ENCODE measurements around the gene ZNF358. TPM values are rescaled to one million over a fixed set of nuclear protein-coding genes. Genes with fewer than 3 reads are reported as not detected.

ZNF358 gene
- total and polyA plus RNA-seq, 2 of the 13 experiments (the other 11 are each of a cell fraction or from before 2014, with no cell fraction given), result 9.1 to 37.0 TPM

DNA sequence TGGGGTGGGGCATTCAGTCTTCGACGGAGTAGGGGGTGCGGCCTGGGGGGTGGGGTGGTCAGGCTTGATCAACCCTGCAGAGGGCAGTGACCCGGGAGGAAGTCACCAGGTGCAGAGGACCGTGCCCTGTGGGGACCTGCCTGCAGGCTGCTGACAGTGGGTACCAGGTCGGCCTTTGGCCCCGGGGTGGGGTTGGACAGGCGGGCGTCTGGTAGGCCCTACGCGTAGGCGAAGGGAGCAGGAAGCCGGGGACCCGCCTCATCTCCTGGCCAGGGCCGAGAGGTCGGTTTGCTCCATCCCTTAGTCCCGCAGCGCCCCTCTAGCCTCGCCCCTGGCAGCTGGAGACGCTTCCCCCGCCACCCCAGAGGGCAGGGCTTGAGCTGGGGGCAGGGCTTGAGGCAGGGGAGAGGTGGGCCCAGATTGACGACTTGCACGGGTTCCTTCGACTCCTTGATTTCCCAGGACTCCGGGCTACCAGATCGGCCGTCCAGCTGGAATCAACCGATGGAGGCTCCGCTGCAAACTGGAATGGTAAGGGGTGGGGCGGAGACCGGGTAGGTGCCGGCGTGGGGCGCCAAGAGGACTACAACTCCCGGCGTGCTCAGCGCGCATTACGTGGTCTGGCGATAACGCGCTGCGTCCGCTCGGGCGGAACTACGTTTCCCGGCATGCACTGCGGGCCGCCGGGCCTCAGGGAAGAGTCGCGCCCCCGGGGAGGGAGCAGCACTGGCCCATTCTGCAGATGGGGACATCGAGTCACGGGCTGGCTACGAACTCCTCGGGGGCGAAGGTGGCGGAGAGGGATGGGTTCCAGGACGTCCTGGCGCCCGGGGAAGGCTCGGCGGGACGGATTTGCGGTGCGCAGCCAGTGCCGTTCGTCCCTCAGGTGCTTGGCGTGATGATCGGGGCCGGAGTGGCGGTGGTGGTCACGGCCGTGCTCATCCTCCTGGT is 19.4 kb downstream of the ZNF358 start, which contains the start of gene PNPLA6 (continued):
- TF ChIP-seq, protein P1, sequence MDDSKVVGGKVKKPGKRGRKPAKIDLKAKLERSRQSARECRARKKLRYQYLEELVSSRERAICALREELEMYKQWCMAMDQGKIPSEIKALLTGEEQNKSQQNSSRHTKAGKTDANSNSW (CRISPR knock-in tag; IDR thresholded peaks at IDR 0.05; ENCODE audit: borderline replicate concordance), result no peak
- TF ChIP-seq, protein P2, sequence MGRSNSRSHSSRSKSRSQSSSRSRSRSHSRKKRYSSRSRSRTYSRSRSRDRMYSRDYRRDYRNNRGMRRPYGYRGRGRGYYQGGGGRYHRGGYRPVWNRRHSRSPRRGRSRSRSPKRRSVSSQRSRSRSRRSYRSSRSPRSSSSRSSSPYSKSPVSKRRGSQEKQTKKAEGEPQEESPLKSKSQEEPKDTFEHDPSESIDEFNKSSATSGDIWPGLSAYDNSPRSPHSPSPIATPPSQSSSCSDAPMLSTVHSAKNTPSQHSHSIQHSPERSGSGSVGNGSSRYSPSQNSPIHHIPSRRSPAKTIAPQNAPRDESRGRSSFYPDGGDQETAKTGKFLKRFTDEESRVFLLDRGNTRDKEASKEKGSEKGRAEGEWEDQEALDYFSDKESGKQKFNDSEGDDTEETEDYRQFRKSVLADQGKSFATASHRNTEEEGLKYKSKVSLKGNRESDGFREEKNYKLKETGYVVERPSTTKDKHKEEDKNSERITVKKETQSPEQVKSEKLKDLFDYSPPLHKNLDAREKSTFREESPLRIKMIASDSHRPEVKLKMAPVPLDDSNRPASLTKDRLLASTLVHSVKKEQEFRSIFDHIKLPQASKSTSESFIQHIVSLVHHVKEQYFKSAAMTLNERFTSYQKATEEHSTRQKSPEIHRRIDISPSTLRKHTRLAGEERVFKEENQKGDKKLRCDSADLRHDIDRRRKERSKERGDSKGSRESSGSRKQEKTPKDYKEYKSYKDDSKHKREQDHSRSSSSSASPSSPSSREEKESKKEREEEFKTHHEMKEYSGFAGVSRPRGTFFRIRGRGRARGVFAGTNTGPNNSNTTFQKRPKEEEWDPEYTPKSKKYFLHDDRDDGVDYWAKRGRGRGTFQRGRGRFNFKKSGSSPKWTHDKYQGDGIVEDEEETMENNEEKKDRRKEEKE (IDR thresholded peaks at IDR 0.05), result no peak
- TF ChIP-seq, protein P3, sequence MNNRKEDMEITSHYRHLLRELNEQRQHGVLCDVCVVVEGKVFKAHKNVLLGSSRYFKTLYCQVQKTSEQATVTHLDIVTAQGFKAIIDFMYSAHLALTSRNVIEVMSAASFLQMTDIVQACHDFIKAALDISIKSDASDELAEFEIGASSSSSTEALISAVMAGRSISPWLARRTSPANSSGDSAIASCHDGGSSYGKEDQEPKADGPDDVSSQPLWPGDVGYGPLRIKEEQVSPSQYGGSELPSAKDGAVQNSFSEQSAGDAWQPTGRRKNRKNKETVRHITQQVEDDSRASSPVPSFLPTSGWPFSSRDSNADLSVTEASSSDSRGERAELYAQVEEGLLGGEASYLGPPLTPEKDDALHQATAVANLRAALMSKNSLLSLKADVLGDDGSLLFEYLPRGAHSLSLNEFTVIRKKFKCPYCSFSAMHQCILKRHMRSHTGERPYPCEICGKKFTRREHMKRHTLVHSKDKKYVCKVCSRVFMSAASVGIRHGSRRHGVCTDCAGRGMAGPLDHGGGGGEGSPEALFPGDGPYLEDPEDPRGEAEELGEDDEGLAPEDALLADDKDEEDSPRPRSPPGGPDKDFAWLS (CRISPR knock-in tag; IDR thresholded peaks at IDR 0.05; ENCODE audit: borderline replicate concordance), result 0 out of 2 replicates have a peak, but pooled peaks have one; percentile 83
- TF ChIP-seq AGO1 (IDR thresholded peaks at IDR 0.05; ENCODE audit: low read depth, low read length, poor library complexity, severe bottlenecking), result no peak
- TF ChIP-seq HES4 (CRISPR knock-in tag; IDR thresholded peaks at IDR 0.05; ENCODE audit: borderline replicate concordance), result no peak; the same call in 1 of the 2 replicates
- TF ChIP-seq ZNF724P (CRISPR knock-in tag; IDR thresholded peaks at IDR 0.05; ENCODE audit: borderline replicate concordance), result no peak
- TF ChIP-seq, protein P4, sequence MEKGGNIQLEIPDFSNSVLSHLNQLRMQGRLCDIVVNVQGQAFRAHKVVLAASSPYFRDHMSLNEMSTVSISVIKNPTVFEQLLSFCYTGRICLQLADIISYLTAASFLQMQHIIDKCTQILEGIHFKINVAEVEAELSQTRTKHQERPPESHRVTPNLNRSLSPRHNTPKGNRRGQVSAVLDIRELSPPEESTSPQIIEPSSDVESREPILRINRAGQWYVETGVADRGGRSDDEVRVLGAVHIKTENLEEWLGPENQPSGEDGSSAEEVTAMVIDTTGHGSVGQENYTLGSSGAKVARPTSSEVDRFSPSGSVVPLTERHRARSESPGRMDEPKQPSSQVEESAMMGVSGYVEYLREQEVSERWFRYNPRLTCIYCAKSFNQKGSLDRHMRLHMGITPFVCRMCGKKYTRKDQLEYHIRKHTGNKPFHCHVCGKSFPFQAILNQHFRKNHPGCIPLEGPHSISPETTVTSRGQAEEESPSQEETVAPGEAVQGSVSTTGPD (CRISPR knock-in tag; IDR thresholded peaks at IDR 0.05), result no peak
- peak; percentile 97 for TF ChIP-seq GABPB1 (CRISPR knock-in tag; IDR thresholded peaks at IDR 0.05)
- 0 out of 2 replicates have a peak, but pooled peaks have one; percentile 64 for TF ChIP-seq JUN (CRISPR knock-in tag; IDR thresholded peaks at IDR 0.05)
- TF ChIP-seq ZNF788 (CRISPR knock-in tag; IDR thresholded peaks at IDR 0.05; ENCODE audit: borderline replicate concordance), result peak; percentile 80; the same call in 1 of the 2 replicates
- TF ChIP-seq, protein P5, sequence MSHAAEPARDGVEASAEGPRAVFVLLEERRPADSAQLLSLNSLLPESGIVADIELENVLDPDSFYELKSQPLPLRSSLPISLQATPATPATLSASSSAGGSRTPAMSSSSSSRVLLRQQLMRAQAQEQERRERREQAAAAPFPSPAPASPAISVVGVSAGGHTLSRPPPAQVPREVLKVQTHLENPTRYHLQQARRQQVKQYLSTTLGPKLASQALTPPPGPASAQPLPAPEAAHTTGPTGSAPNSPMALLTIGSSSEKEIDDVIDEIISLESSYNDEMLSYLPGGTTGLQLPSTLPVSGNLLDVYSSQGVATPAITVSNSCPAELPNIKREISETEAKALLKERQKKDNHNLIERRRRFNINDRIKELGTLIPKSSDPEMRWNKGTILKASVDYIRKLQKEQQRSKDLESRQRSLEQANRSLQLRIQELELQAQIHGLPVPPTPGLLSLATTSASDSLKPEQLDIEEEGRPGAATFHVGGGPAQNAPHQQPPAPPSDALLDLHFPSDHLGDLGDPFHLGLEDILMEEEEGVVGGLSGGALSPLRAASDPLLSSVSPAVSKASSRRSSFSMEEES (CRISPR knock-in tag; IDR thresholded peaks at IDR 0.05), result 0 out of 2 replicates have a peak, but pooled peaks have one; percentile 38
- no peak for TF ChIP-seq JUNB (CRISPR knock-in tag; IDR thresholded peaks at IDR 0.05; ENCODE audit: borderline replicate concordance)
- no peak; the same call in 1 of the 2 replicates for TF ChIP-seq ELF4 (CRISPR knock-in tag; IDR thresholded peaks at IDR 0.05; ENCODE audit: borderline replicate concordance)
- peak; percentile 14; the same call in 1 of the 2 replicates for TF ChIP-seq ZBTB7A (CRISPR knock-in tag; IDR thresholded peaks at IDR 0.05)
- peak; percentile 90 for TF ChIP-seq ADNP (CRISPR knock-in tag; IDR thresholded peaks at IDR 0.05)
- no peak for TF ChIP-seq SATB2 (CRISPR knock-in tag; IDR thresholded peaks at IDR 0.05)
- peak; percentile 57 for TF ChIP-seq JARID2 (CRISPR knock-in tag; IDR thresholded peaks at IDR 0.05; ENCODE audit: insufficient replicate concordance)
- TF ChIP-seq NCOA5 (CRISPR knock-in tag; IDR thresholded peaks at IDR 0.05), result no peak

Measured in HepG2 (cell line).